ENCODE results near the gene DLGAP1. TPM values are rescaled to one million over a fixed set of nuclear protein-coding genes. Genes with fewer than 3 reads are reported as not detected.

The DLGAP1 gene
- total RNA-seq, 1 experiment from 2014 or later = 0.39 TPM

- no TSS peak for BruUV-seq (replicated peaks)
- TF ChIP-seq CBX3 (IDR thresholded peaks at IDR 0.05; ENCODE audit: low read depth) (no peak), MAX (IDR thresholded peaks at IDR 0.05) (no peak), SP1 (IDR thresholded peaks at IDR 0.05; ENCODE audit: low read depth) (no peak), ZBTB33 (IDR thresholded peaks at IDR 0.05; ENCODE audit: extremely low read depth, insufficient replicate concordance, low read length) (no peak), EZH2phosphoT487 (IDR thresholded peaks at IDR 0.05; ENCODE audit: borderline replicate concordance) (no peak), EZH2 (IDR thresholded peaks at IDR 0.05) (no peak), CEBPB (IDR thresholded peaks at IDR 0.05; ENCODE audit: low read depth) (no peak), POLR2AphosphoS5 (IDR thresholded peaks at IDR 0.05; ENCODE audit: low read depth, low read length) (no peak), SIN3A (IDR thresholded peaks at IDR 0.05; ENCODE audit: low read depth) (no peak), ELF1 (IDR thresholded peaks at IDR 0.05; ENCODE audit: borderline replicate concordance, low read depth) (no peak), FOSL1 (IDR thresholded peaks at IDR 0.05; ENCODE audit: low read depth) (no peak), ZFX (IDR thresholded peaks at IDR 0.05) (no peak), ATF3 (IDR thresholded peaks at IDR 0.05) (no peak), TCF7L2 (IDR thresholded peaks at IDR 0.05; ENCODE audit: borderline replicate concordance, extremely low read depth, insufficient read depth, insufficient read length) (no peak), SRF (IDR thresholded peaks at IDR 0.05; ENCODE audit: low read depth) (no peak), CTCF (IDR thresholded peaks at IDR 0.05 in 2 of 3, conservative IDR thresholded peaks at IDR 0.05 in 1 of 3; ENCODE audit: borderline replicate concordance in 1 of 3, insufficient read depth in 1 of 3, low read depth in 2 of 3, low read length in 2 of 3) (no peak), REST (IDR thresholded peaks at IDR 0.05; ENCODE audit: low read depth) (no peak)
- Histone ChIP-seq H3K9me2 (ENCODE audit: insufficient read depth) (no peaks in the 10 kb centered on the region), H4K20me1 (ENCODE audit: insufficient read depth) (no peaks in the 10 kb centered on the region), H2AFZ (ENCODE audit: low read depth, low read length, poor library complexity, severe bottlenecking) (no peak overlapping the region), H3K27ac (ENCODE audit: low read depth, low read length) (no peak overlapping the region), H3K79me2 (ENCODE audit: insufficient read depth, low read length) (no peaks in the 10 kb centered on the region), H3K27me3 (ENCODE audit: insufficient read depth, low read length) (peaks cover 6% of the 10 kb centered on the region; the same call in 1 of the 2 replicates), H3K4me2 (ENCODE audit: low read length) (no peak overlapping the region), H3K4me1 (ENCODE audit: control insufficient read depth in 1 of 2, insufficient read depth in 2 of 2, low read length in 2 of 2) (no peaks in the 10 kb centered on the region), H3K36me3 (ENCODE audit: control insufficient read depth in 1 of 2, insufficient read depth in 2 of 2, low read length in 2 of 2) (no peaks in the 10 kb centered on the region), H3K9me3 (ENCODE audit: control insufficient read depth in 1 of 2, insufficient read depth in 1 of 2, low read depth in 1 of 2, low read length in 2 of 2) (no peaks in the 10 kb centered on the region), H3K9ac (ENCODE audit: low read length) (no peak overlapping the region), H3K4me3 (replicated peaks in 1 of 2; ENCODE audit: low read depth in 1 of 2, low read length in 2 of 2) (no peak overlapping the region)
- ATAC-seq (no peak), DNase-seq (ENCODE audit: low read depth, low spot score) (no peak)
- CTCF ChIA-PET = no interaction called here
- RAD21 ChIA-PET (ENCODE audit: low non-redundant PET in 1 of 2, low total read pairs in 2 of 2, uncharacterized antibody in 2 of 2, unreplicated experiment in 2 of 2) = no interaction called here
- intact Hi-C loops (cut with micrococcal nuclease) = no loop called here
- POLR2A ChIA-PET = no interaction called here
Observed at GRCh38 chr18:3914109-3914508, 541.0 kb downstream of the DLGAP1 start.

Data from HCT116 (cell line).